SH-SY5Y (cell line): ENCODE measurements around the gene ZFHX3.

Source experiments
- GATA2 ChIP-seq: IDR thresholded peaks from 2 replicates; pipeline ENCODE4 v1.6.1; 2011; ENCODE audit warnings: mild to moderate bottlenecking, low read depth, low read length
- GATA3 ChIP-seq: IDR thresholded peaks from 2 replicates; pipeline ENCODE4 v1.6.1; 2011; ENCODE audit warnings: low read depth, mild to moderate bottlenecking, low read length, moderate library complexity

- TF ChIP-seq GATA2: no peak
- no peak for TF ChIP-seq GATA3
These were observed 46.9 kb downstream of the ZFHX3 start for GRCh38 chr16:73000907-73001521.
